Loucy (cell line): ENCODE measurements around the gene RHOH.
A peak's percentile ranks its signal among the peaks of the same experiment; 100 is the strongest.
"Not testable (repeated sequence)": the region's sequence is repeated elsewhere in the genome, so short reads cannot be mapped to it uniquely, and the experiment has no call there.

ENCODE experiments used
- H2AFZ ChIP-seq: fragments of 200-600 bp; sonication (generic); 2 replicates; pipeline ENCODE4 v1.6.0; 2016; ENCODE audit warnings: antibody characterized with exemption, mild to moderate bottlenecking, low read length, moderate library complexity
- H3F3A ChIP-seq: fragments of 200-600 bp; 2 replicates; pipeline ENCODE4 v1.6.0; 2016; ENCODE audit warnings: antibody characterized with exemption, low read depth, mild to moderate bottlenecking
- H3K27me3 ChIP-seq: fragments of 200-600 bp; sonication (generic); 2 replicates; pipeline ENCODE4 v1.6.1; 2014; ENCODE audit warnings: low read length, mild to moderate bottlenecking; ENCODE audit not compliant: insufficient read depth, poor library complexity, severe bottlenecking
- H3K36me3 ChIP-seq: fragments of 200-600 bp; sonication (generic); 2 replicates; pipeline ENCODE4 v1.6.1; 2016; ENCODE audit warnings: low read length; ENCODE audit not compliant: insufficient read depth
- H3K4me1 ChIP-seq: fragments of 200-600 bp; sonication (generic); 2 replicates; pipeline ENCODE4 v1.5.1; 2014; ENCODE audit warnings: low read length, mild to moderate bottlenecking; ENCODE audit not compliant: insufficient read depth, poor library complexity, severe bottlenecking
- H3K4me2 ChIP-seq: fragments of 200-600 bp; sonication (generic); 2 replicates; pipeline ENCODE4 v1.6.0; 2014; ENCODE audit warnings: antibody characterized with exemption, low read length, low read depth, mild to moderate bottlenecking; ENCODE audit not compliant: poor library complexity, severe bottlenecking
- H3K4me3 ChIP-seq: fragments of 200-600 bp; sonication (generic); 2 replicates; pipeline ENCODE4 v1.5.1; 2014; ENCODE audit warnings: low read length, mild to moderate bottlenecking, mixed read lengths; ENCODE audit not compliant: poor library complexity, severe bottlenecking
- H3K79me2 ChIP-seq: fragments of 200-600 bp; sonication (generic); 2 replicates; pipeline ENCODE4 v1.6.1; 2014; ENCODE audit warnings: low read length; ENCODE audit not compliant: insufficient read depth
- H3K9ac ChIP-seq: fragments of 200-600 bp; sonication (generic); 2 replicates; pipeline ENCODE4 v1.6.0; 2014; ENCODE audit warnings: mild to moderate bottlenecking, low read depth, low read length, moderate library complexity; ENCODE audit not compliant: poor library complexity, severe bottlenecking
- H3K9me2 ChIP-seq: fragments of 200-600 bp; sonication (generic); replicated peaks from 2 replicates; pipeline ENCODE4 v1.6.1; 2016; ENCODE audit warnings: low read depth, low read length, mixed read lengths
- H3K9me3 ChIP-seq: fragments of 200-600 bp; sonication (generic); 2 replicates; pipeline ENCODE4 v1.6.1; 2014; ENCODE audit warnings: mild to moderate bottlenecking, antibody characterized with exemption, low read length, low read depth; ENCODE audit not compliant: insufficient read depth
- H4K20me1 ChIP-seq: fragments of 200-600 bp; sonication (generic); 2 replicates; pipeline ENCODE4 v1.6.0; 2014; ENCODE audit warnings: antibody characterized with exemption, low read length, mild to moderate bottlenecking; ENCODE audit not compliant: insufficient read depth, poor library complexity, severe bottlenecking
- EZH2phosphoT487 ChIP-seq: fragments of 200-600 bp; IDR thresholded peaks from 2 replicates; pipeline ENCODE4 v1.6.1; 2018; ENCODE audit warnings: antibody characterized with exemption, mild to moderate bottlenecking, moderate library complexity, borderline replicate concordance
- TF ChIP-seq, protein P1 (sequence below): fragments of 200-600 bp; sonication (generic); conservative IDR thresholded peaks from 2 replicates; pipeline ENCODE4 v1.5.1; 2014; ENCODE audit warnings: mild to moderate bottlenecking, antibody characterized with exemption, low read length

The RHOH gene, protein sequence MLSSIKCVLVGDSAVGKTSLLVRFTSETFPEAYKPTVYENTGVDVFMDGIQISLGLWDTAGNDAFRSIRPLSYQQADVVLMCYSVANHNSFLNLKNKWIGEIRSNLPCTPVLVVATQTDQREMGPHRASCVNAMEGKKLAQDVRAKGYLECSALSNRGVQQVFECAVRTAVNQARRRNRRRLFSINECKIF

DNA sequence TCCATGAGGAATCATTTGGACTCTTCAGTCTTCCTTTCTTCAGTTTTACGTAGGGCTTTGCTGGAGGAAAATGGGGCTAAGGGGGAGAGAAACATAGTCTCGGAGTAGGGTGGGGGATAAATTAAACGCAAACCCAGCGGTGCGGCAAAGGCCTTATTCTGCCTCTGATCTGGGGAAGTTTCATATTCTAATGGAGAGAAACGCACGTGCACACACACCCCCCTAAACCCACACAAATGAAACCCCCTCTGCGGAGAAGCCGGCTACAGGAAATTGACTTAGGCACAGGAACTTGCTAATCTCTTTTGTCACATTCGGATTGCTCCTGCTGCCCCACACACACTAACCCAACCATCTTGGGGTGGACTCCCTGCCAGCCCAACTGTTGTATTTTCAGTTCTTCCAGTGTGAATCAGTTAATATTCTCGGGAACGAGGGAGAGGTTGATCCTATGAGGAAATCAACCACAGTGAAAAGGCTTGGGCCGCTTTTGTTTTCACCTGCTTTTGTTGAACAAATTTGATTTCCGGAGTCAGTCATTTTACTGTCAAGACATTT, at the start of gene RHOH:
Gene RHOH, plus strand, starts transcription at position 308 of the 558 bp plus-strand sequence. CDS start 46,356 bp downstream, outside the sequence.
- peaks cover 46% of the 10 kb centered on the region for H3K4me1 ChIP-seq
- peaks cover 11% of the 10 kb centered on the region for H3K27me3 ChIP-seq
- peak within 1 kb of the TSS; percentile 96 for H3K4me3 ChIP-seq
- H3K9ac ChIP-seq: peak within 1 kb of the TSS; percentile 96
- peaks cover 45% of the 10 kb centered on the region for H4K20me1 ChIP-seq
- H3F3A ChIP-seq: peaks cover 7% of the 10 kb centered on the region; the same call in 1 of the 2 replicates
- no peaks in the 10 kb centered on the region for H3K9me2 ChIP-seq
- TF ChIP-seq, protein P1, sequence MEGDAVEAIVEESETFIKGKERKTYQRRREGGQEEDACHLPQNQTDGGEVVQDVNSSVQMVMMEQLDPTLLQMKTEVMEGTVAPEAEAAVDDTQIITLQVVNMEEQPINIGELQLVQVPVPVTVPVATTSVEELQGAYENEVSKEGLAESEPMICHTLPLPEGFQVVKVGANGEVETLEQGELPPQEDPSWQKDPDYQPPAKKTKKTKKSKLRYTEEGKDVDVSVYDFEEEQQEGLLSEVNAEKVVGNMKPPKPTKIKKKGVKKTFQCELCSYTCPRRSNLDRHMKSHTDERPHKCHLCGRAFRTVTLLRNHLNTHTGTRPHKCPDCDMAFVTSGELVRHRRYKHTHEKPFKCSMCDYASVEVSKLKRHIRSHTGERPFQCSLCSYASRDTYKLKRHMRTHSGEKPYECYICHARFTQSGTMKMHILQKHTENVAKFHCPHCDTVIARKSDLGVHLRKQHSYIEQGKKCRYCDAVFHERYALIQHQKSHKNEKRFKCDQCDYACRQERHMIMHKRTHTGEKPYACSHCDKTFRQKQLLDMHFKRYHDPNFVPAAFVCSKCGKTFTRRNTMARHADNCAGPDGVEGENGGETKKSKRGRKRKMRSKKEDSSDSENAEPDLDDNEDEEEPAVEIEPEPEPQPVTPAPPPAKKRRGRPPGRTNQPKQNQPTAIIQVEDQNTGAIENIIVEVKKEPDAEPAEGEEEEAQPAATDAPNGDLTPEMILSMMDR: no peak
- TF ChIP-seq EZH2phosphoT487: no peak
- peak within 1 kb of the TSS; percentile 96 for H3K4me2 ChIP-seq
- peaks cover 99% of the 10 kb centered on the region for H3K79me2 ChIP-seq
- H3K36me3 ChIP-seq: peaks cover 15% of the 10 kb centered on the region; the same call in 1 of the 2 replicates
- no peak within 1 kb of the TSS for H2AFZ ChIP-seq
- H3K9me3 ChIP-seq: no peaks in the 10 kb centered on the region

DNA sequence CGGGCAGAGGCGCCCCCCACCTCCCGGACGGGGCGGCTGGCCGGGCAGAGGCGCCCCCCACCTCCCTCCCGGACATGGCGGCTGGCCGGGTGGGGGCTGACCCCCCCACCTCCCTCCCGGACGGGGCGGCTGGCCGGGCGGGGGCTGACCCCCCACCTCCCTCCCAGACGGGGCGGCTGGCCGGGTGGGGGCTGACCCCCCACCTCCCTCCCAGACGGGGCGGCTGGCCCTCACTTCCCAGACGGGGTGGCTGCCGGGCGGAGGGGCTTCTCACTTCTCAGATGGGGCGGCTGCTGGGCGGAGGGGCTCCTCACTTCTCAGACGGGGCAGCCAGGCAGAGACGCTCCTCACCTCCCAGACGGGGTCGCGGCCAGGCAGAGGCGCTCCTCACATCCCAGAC, 49.3 kb upstream of the RHOH start:
- H3K9me3 ChIP-seq, H4K20me1 ChIP-seq: not testable (repeated sequence)
- peaks cover 44% of the 10 kb centered on the region for H3K36me3 ChIP-seq

DNA sequence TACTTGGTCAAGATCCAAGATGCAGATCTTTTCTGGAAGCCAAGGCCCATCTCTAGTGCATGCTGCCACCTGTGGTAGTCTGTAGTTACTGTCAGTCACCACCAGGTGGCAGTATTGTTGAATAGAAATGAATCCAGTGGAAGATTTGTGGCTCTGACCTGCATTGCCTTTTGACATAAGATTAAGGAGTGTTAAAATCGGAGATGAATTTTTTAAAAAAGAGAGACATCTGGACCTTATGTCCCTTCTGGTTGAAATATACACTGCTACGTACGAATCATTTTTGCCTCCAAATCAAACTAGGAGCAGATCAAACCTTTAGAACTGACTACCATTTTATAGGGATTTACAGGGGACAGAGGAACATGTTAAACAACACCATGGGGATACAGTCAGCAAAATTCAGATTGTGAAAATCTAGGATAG, 46.9 kb upstream of the RHOH start:
- TF ChIP-seq, protein P1: peak; percentile 88
- TF ChIP-seq EZH2phosphoT487: no peak
- Histone ChIP-seq H3K79me2 (peaks cover 40% of the 10 kb centered on the region), H3K27me3 (no peaks in the 10 kb centered on the region), H4K20me1 (peaks cover 3% of the 10 kb centered on the region), H3F3A (no peaks in the 10 kb centered on the region; the same call in 1 of the 2 replicates), H3K4me3 (no peak overlapping the region), H3K4me2 (no peak overlapping the region), H3K9me2 (no peaks in the 10 kb centered on the region), H3K9me3 (peaks cover 8% of the 10 kb centered on the region; the same call in 1 of the 2 replicates), H3K4me1 (peaks cover 37% of the 10 kb centered on the region), H3K9ac (no peak overlapping the region), H3K36me3 (peaks cover 20% of the 10 kb centered on the region), H2AFZ (no peak overlapping the region)

More for the DNA sequence above, 49.3 kb upstream of the RHOH start:
- H3K27me3 ChIP-seq, H3K4me2 ChIP-seq, H3K9me2 ChIP-seq, H3F3A ChIP-seq, H2AFZ ChIP-seq, H3K9ac ChIP-seq, H3K4me3 ChIP-seq: not testable (repeated sequence)
- peaks cover 17% of the 10 kb centered on the region for H3K4me1 ChIP-seq
- peaks cover 26% of the 10 kb centered on the region for H3K79me2 ChIP-seq
